ENCODE results near the gene ALDOC. TPM values are rescaled to one million over a fixed set of nuclear protein-coding genes. Genes with fewer than 3 reads are reported as not detected.

Gene ALDOC
- total RNA-seq, 1 experiment from 2014 or later, result 1.3 TPM

GRCh38 chr17:28552176-28552999, 24.3 kb downstream of the ALDOC start, which contains the start of gene UNC119:
UNC119 (minus strand) TSS chr17:28552624; CDS start chr17:28552557, 67 bp downstream.
- peak; percentile 71 for DNase-seq (ENCODE audit: low spot score)

- no peak for DNase-seq (ENCODE audit: low spot score)
These were observed 25.1 kb downstream of the ALDOC start for GRCh38 chr17:28551421-28552175.

GRCh38 chr17:28550858-28551257, 25.8 kb downstream of the ALDOC start:
- DNase-seq (ENCODE audit: low spot score), result no peak

DNA sequence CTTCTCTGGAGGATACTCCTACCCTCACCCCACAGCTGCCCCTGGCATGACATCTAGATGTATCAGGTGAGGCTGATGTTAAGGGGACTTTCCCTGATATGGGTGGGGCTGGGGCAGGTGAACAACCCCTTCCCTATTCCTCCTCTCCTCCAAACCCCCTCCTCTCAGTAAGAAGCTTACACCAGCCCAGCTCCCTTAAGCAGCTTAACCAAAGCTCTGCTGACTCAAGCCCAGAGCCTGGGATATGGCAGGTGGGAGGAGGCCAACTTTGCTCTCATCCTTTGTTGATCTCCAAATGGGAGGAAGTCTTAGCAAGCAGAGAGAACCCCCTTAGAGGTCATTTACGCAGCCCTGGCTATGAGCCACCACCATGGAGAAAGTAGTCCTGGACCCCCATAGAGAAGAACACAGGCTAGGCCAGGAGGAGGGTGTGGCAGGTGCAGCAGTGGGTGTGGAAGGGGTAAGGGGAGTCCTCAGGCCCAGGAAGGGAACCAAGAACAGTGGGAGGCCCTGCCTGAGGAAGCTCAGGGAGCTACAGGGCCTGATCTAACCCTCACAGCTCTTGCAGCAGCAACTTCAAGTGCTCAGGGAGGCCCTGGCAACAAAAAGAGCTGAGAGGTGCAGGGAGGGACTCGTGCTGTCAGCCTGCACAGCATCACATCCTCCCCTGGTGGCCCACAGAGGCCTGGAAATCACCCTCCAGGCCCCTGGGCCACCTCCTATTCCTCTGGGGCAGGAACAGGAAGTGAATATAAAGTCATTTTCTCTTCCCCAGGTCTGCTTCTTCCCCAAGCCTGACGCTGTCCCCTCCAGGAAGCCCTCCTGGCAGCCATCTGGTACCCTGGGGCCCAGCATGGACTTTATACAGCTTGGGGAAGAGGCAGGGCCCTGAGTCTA, 27.2 kb downstream of the ALDOC start:
- DNase-seq (ENCODE audit: low spot score), result no peak

DNA sequence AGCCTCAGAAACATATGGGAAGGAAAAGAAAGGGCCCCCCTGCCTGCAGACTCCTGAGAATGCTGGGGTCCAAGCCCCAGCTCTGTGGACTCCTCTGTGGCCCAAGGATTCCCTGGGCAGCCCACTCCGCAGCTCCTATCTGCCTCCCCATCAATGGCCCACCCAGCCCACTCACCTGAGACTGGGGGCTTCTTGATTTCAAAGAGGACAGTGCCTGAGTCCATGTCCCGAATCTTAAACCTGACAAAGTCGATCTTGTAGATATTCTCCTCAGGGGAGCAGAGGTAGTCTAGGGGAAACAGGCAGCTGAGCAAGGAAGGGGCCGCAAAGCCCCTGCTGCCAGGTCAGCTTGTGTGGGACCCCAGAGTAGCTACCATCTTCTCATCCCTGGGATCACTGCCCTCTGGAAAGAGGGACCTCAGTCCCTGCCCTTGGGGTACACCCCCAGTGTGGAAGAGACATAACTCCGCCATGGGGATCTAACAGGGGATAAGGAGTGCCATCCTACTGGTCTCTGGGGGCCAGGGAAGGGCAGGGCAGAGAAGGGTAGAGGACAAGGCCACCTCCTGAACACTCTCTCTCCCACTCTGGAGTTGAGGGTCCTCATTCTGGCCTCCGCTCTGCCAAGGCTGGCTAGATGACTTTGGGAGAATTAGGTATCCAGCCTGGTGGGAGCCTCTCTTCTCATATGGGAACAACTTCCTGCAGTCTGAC, 28.1 kb downstream of the ALDOC start:
- no peak for DNase-seq (ENCODE audit: low spot score)

GRCh38 chr17:28547623-28548416, 28.9 kb downstream of the ALDOC start:
- peak; percentile 83 for DNase-seq (ENCODE audit: low spot score)

- no peak for DNase-seq (ENCODE audit: low spot score)
These were observed 29.5 kb downstream of the ALDOC start for GRCh38 chr17:28547096-28547622.

GRCh38 chr17:28545787-28546415, 30.8 kb downstream of the ALDOC start:
- DNase-seq (ENCODE audit: low spot score), result no peak

- no peak for DNase-seq (ENCODE audit: low spot score)
These were observed 31.6 kb downstream of the ALDOC start for GRCh38 chr17:28545141-28545503.

DNA sequence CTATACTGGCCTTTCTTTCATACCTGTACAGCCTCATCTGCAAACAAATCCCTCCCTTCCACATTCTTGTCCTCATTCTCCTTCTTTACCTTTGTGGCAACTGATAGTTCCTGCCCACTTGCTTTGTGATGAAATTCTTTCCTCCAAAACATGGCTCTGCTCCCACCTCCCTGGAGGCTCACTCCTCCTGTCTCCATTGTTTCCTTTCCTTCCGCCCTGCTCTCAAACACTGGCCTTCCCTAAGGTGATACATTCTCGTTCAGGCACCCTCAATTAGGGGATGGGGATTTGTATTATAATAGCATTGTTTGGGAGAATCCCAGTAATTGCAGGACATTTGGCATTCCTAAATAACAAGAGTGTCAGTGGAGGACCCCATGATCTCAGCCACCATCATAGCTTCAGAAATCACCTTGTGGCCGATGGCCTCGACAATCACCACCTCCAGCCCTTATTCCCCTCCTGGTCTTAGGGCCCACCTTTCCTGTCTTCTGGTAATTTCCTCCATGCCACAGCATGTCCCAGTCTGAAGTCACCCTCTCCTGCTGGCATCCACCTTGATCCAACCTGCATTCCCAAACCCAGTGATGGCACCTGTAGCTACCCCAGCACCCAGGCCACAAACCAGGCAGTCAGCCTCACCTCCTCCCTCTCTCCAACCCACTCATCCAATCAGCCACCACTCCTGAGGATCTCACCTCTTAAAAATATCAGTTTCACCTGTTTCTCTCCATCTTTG, 32.1 kb downstream of the ALDOC start:
- no peak for DNase-seq (ENCODE audit: low spot score)

GRCh38 chr17:28541439-28541838, 35.3 kb downstream of the ALDOC start:
- no peak for DNase-seq (ENCODE audit: low spot score)

DNA sequence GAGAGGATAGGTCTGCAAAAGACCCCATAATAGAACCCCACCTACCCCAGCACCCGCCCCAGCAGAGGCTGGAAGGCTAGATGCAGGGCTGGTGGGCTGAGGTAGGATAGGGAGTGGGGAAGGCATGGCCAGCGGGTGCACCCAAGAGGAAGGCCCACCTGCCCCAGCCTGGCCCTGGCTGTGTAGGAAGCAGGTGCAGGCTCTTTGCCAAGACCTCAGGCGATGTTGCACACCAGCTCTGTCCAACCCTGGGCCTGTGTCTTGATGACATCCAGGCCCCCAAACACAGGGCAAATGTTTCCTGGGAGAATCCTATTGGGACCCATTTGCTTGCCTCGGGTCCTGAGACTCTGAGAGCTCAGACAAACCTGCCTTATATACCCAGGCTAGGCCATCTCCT, 36.5 kb downstream of the ALDOC start:
- no peak for DNase-seq (ENCODE audit: low spot score)

DNA sequence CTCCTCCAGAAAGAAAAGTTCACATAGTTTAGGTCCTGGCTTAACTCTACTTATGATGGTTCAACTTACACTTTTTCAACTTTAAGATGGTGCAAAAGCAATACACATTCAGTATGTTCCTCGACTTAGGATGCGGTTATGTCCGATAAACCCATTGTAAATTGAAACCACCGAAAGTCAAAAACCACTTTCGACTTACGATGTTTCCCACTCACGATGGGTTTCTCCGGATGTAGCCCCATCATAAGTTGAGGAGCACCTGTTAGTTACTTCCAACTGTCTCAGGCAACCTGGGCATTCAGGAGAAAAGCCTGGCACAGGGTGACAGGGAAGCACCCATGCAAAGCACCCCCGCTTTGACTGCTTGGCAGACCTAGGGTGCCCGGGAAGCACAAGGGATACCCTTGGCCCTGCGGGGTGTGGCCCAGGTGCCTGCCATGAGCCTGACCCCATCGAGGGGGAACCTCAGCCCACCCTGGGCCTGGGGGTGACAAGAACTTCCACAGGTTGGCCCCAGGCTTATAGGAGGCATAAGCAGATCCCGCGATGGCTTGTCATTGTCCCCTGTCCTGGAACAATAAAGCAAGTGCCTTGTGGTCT, 38.3 kb downstream of the ALDOC start:
- DNase-seq (ENCODE audit: low spot score), result no peak

DNA sequence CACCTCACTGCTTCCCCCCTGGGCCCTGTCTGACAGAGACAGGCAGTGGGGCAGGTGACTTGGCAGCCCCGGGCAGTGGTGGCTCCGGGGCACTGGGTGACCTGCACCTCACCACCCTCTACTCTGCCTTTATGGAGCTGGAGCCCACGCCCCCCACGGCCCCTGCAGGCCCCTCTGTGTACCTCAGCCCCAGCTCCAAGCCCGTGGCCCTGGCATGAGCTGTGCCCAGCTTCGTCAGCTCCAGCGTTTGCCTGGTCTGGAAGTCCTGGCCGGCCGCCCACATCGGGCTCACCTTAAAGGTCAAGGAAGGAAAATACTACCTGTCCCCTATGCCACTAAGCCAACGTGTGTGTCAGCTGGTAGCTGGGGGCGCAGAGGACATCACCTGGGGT, 39.5 kb downstream of the ALDOC start:
- no peak for DNase-seq (ENCODE audit: low spot score)

GRCh38 chr17:28536532-28537218, 40.0 kb downstream of the ALDOC start:
- no peak for DNase-seq (ENCODE audit: low spot score)

DNA sequence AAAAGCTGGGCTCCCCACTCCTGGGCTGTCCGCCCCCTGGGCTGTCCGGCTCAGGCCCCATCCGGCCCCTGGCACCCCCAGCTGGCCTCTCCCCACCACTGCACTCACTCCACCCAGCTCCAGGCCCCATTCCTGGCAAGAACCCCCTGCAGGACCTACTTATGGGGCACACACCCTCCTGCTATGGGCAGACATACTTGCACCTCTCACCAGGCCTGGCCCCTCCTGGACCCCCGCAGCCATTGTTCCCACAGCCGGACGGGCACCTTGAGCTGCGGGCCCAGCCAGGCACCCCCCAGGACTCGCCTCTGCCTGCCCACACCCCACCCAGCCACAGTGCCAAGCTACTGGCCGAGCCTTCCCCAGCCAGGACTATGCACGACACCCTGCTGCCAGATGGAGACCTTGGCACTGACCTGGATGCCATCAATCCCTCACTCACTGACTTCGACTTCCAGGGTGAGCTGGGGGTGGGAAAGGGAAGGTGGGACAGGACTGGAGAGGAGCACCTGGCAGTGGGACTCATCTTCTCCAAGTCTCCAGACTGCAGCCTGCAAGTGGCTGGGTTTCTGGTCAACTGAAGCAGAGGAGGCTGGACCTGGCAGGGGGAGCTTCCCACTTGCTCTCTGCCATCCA, 41.8 kb downstream of the ALDOC start:
- no peak for DNase-seq (ENCODE audit: low spot score)

DNA sequence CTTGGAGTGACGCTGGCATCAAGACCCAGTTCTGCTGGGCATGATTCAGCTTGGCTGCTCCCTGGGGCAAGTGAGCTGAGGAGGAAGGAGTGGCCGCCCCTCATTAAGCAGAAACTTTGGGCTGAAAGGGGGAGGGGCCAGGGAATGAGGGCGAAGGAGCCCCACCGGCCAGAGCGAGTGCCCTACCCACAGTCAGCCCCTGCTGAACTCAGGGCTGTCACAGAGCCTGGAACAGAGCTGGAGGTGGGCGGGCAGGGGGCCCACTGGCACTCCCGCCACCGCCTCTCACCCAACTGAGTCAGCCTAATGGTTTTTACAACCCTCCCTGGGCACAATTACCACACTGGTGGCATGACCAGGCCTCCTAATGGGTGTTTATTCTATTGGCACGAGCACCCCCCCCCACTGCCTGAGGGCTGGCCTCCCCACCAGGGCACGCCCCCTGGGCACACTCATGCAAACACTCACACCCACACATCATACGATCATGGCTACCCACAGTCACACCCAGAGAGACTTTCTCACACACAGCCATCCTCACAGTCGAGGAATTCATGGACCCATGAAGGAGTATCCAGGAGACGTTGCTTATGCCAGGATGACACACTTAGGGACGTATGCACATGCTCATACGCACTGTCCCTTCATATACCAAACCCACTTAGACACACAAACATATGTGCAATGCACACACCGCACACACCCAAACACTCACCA, 43.4 kb downstream of the ALDOC start:
- no peak for DNase-seq (ENCODE audit: low spot score)
